Measurements from ENCODE around the gene SLC43A1.

Gene SLC43A1

DNA sequence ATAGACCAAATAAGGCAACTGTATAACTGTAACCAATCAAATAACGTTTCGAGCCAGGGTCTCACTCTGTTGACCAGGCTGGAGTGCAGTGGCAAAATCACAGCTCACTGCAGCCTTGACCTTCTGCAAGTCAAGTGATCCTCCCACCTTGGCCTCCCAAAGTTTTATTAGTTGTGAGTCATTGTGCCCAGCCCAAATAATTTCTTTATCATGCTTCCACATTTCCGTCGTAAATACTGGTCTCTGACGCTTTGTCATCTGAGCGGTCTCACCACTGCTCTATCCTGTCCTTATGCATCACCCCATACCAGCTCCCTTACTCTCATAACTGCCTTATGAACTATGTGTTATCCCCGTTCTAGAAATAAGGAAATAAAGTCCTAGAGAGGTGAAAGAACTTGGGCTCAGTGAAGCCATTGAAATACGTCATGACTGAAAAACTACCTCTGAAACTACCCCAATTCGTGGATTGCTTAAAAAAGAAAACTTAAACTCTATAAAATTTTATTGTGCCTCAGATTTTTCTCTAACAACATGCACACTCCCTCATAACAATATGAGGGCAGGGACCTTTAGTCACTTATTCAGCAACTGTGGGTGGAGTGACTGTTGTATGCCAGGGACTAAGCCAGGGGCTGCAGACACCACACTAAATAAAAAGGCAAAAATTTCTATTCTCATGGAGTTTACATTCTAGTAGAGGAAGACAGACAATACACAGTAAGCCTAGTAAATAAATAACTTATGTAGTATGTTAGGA lies 71.0 kb downstream of the SLC43A1 start:
- H3K4me3 ChIP-seq, result no peak overlapping the region
- no peaks in the 10 kb centered on the region for H3K9me3 ChIP-seq
- in situ Hi-C loops (cut with MboI; ENCODE audit: low sequenced_read_pairs), result no loop called here
- no peaks in the 10 kb centered on the region for H3K4me1 ChIP-seq
- H3K27me3 ChIP-seq (ENCODE audit: low read depth), result no peaks in the 10 kb centered on the region
- no peaks in the 10 kb centered on the region for H3K36me3 ChIP-seq (replicated peaks)
- DNase-seq (ENCODE audit: low spot score in 2 of 2), result no peak

GRCh38 chr11:57440744-57441414 lies 74.6 kb downstream of the SLC43A1 start:
- DNase-seq (ENCODE audit: low spot score in 2 of 2), result no peak
- no peak overlapping the region for H3K4me3 ChIP-seq
- in situ Hi-C loops (cut with MboI; ENCODE audit: low sequenced_read_pairs), result no loop called here
- H3K9me3 ChIP-seq, result no peaks in the 10 kb centered on the region
- H3K27me3 ChIP-seq (ENCODE audit: low read depth), result no peaks in the 10 kb centered on the region
- no peaks in the 10 kb centered on the region for H3K4me1 ChIP-seq
- H3K36me3 ChIP-seq (replicated peaks), result no peaks in the 10 kb centered on the region

DNA sequence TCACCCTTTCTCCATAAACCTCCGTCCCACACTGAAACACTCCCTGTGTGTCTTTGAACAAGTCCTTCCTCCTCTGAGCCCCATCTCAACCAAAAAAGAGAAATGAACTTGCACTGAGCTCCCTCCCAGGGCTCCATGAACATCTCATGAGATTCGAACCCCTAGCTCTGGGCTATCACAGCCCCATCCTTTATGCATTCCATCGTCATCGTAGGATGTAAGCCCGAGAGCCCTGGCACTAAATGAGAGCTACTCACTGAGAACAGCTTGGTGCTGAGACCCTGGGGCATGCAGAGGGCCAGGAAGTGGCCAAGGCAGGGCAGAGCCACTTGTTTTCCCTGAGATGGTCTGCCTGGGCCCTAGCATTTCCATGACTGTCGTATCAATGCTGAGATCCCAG lies 75.7 kb downstream of the SLC43A1 start:
- in situ Hi-C loops (cut with MboI; ENCODE audit: low sequenced_read_pairs), result no loop called here
- Histone ChIP-seq H3K4me3 (no peak overlapping the region), H3K9me3 (no peaks in the 10 kb centered on the region), H3K4me1 (no peaks in the 10 kb centered on the region), H3K36me3 (replicated peaks) (no peaks in the 10 kb centered on the region), H3K27me3 (ENCODE audit: low read depth) (no peaks in the 10 kb centered on the region)
- DNase-seq (ENCODE audit: low spot score in 2 of 2), result no peak

DNA sequence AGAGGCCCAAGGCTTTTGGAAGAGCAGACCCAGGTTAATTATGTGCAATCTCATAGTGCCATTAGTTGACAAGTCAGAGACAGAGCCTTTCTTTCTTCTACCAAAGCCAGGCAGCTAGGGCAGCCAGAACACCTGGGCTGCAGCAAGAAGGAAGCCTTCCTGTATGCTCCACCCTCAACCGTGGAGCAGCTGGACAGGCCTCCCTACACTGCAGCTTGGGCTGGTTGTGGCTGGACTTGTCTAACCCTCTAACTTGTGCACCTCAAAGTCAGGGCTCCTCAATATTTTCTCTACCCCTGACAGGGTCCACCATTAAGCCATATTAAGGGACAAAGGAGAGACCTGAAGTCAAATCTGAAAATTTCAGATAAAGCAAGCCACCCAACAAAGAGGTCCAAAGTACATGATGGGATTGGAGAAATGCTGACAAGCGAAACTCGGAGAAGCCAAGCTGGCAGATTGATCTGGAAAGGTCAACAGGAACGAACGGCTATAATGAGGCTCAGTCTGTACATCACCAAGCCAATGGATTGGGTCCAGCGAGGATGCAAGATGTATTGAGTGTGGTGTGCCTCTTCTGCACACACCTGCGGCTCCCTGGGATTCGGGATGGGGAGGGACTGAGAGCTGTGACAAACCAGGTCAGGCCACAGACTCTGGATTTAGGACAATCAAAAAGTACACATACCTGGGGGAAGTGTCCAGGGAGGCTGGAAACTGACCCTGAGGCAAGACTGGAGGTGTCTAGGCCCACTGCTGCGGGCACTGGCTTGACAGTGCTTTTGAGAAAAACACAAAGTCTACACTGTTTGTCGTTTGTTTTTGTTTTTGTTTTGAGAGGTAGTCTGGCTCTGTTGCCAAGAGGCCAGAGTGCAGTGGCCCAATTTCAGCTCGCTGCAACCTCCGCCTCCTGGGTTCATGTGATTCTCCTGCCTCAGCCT lies 76.9 kb downstream of the SLC43A1 start:
- no peak for DNase-seq (ENCODE audit: low spot score in 2 of 2)
- Histone ChIP-seq H3K4me1 (no peaks in the 10 kb centered on the region), H3K9me3 (no peaks in the 10 kb centered on the region), H3K4me3 (no peak overlapping the region), H3K36me3 (replicated peaks) (no peaks in the 10 kb centered on the region), H3K27me3 (ENCODE audit: low read depth) (no peaks in the 10 kb centered on the region)
- in situ Hi-C loops (cut with MboI; ENCODE audit: low sequenced_read_pairs), result no loop called here

- Histone ChIP-seq H3K4me1 (no peaks in the 10 kb centered on the region), H3K27me3 (ENCODE audit: low read depth) (no peaks in the 10 kb centered on the region), H3K4me3 (no peak overlapping the region), H3K9me3 (no peaks in the 10 kb centered on the region), H3K36me3 (replicated peaks) (no peaks in the 10 kb centered on the region)
- in situ Hi-C loops (cut with MboI; ENCODE audit: low sequenced_read_pairs), result no loop called here
- DNase-seq (ENCODE audit: low spot score in 2 of 2), result no peak
These were observed 79.5 kb downstream of the SLC43A1 start for GRCh38 chr11:57436031-57436430.

DNA sequence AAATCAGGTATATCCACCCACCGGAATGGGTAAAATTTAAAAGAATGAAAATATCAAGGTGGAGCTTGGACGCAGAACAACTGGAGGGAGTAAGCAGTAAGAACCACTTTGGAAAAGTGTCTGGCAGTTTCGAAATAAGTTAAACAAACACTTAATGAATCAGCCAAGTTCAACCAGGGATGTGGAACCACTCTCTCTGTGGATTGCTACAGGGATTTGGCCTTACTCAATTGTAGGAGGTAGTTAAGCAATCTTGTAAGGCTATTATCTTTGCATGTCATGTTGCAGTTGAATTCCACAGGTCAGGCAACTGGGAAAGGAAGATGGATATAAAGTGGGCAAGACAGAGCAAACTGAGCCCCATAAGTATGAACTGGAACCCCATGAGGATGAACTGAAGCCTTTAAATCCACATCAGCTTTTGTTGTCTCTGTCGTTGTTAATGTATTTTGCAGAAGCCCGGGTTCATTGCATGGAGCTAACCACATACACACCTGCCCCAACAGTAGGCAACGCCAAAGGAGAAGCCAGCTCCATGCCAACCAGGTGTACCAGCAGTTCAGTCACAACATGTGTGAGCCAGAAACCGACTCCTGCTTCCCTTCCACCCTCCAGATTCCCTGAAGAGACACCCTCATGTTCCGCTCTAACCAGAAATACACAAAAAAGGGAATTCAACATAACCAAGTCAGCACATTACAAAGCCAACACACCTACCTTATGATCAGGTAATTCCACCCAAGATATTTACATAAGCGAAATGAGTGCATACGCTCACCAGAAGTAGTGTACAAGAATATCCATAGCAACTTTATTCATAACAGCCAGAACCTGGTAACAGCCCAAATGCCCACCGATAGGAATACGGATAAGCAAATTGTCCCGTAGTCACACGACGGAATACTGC lies 80.6 kb downstream of the SLC43A1 start:
- Histone ChIP-seq H3K36me3 (replicated peaks) (no peaks in the 10 kb centered on the region), H3K4me3 (no peak overlapping the region), H3K27me3 (ENCODE audit: low read depth) (no peaks in the 10 kb centered on the region), H3K4me1 (no peaks in the 10 kb centered on the region), H3K9me3 (no peaks in the 10 kb centered on the region)
- in situ Hi-C loops (cut with MboI; ENCODE audit: low sequenced_read_pairs), result no loop called here
- no peak for DNase-seq (ENCODE audit: low spot score in 2 of 2)

Data from HAP-1 (cell line).